NT2/D1 (cell line): ENCODE data around the gene PGAP3.

Experiments used
- SUZ12 ChIP-seq: IDR thresholded peaks from 2 replicates; pipeline ENCODE4 v1.6.1; 2011; ENCODE audit not compliant: insufficient read length, insufficient read depth; ENCODE audit errors: extremely low read depth
- YY1 ChIP-seq: IDR thresholded peaks from 2 replicates; pipeline ENCODE4 v1.6.1; 2011; ENCODE audit not compliant: insufficient read length, insufficient read depth

GRCh38 chr17:39695089-39695474 is 7.2 kb upstream of the PGAP3 start:
- TF ChIP-seq YY1 (no peak), SUZ12 (no peak)
